ENCODE data around the gene SLC35A4. TPM values are rescaled to one million over a fixed set of nuclear protein-coding genes. Genes with fewer than 3 reads are reported as not detected.
A peak's percentile ranks its signal among the peaks of the same experiment; 100 is the strongest.

The SLC35A4 gene
- total and polyA plus RNA-seq, 2 of the 13 experiments (the other 11 are each of a cell fraction or from before 2014, with no cell fraction given): 0.71 to 4.0 TPM

DNA sequence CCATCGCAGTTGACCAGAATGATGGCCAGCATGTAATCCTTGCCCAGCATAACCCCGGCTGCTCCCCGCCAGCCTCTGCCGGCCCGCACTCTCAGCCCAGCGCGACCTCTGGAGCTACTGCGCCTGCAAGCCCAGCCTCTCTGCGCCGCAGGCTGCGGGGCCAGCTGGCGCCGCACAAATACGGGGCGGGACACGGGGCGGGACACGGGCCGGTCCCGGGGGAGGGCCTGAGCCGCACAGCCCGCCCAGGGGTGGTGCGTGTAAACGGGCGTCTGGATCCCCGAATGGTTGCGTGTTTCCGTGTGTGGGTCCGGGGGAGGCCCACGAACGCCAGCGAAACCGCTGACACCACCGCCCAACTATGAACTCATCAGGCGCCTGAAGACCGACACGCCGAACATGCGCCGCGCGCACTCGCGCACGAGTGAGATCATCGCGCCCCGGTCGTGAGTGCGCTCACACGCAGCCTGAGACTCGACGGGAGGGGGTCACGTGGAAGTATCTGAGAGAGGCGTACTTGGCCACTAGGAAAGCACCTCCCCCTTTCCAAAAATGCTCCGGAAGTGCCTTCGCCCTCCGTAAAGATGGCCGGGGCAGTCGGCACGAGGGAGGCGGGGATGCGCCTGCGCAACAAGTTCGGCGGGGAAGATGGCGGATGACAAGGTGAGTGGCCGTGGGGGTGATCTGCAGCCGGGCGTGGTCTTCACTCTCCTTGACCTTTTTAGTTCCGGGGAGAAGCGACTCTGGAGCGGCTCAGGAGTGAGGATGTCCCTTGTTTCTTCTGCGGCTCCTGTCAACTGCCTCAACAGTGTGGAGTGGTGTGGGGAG is at the start of gene SLC35A4, which contains the start of gene APBB3 (continued):
- TF ChIP-seq, protein P1, sequence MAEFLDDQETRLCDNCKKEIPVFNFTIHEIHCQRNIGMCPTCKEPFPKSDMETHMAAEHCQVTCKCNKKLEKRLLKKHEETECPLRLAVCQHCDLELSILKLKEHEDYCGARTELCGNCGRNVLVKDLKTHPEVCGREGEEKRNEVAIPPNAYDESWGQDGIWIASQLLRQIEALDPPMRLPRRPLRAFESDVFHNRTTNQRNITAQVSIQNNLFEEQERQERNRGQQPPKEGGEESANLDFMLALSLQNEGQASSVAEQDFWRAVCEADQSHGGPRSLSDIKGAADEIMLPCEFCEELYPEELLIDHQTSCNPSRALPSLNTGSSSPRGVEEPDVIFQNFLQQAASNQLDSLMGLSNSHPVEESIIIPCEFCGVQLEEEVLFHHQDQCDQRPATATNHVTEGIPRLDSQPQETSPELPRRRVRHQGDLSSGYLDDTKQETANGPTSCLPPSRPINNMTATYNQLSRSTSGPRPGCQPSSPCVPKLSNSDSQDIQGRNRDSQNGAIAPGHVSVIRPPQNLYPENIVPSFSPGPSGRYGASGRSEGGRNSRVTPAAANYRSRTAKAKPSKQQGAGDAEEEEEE (CRISPR knock-in tag; IDR thresholded peaks at IDR 0.05; ENCODE audit: borderline replicate concordance): no peak
- TF ChIP-seq SRSF4 (IDR thresholded peaks at IDR 0.05; ENCODE audit: low read depth, low read length, poor library complexity, severe bottlenecking) (no peak), SAP130 (CRISPR knock-in tag; IDR thresholded peaks at IDR 0.05; ENCODE audit: low read depth) (peak; percentile 56; the same call in 1 of the 2 replicates), ZNF720 (CRISPR knock-in tag; IDR thresholded peaks at IDR 0.05) (no peak), ZNF317 (CRISPR knock-in tag; IDR thresholded peaks at IDR 0.05) (no peak), FOXO1 (CRISPR knock-in tag; IDR thresholded peaks at IDR 0.05) (no peak), ZNF674 (CRISPR knock-in tag; IDR thresholded peaks at IDR 0.05; ENCODE audit: low read depth) (no peak), ZNF263 (CRISPR knock-in tag; IDR thresholded peaks at IDR 0.05) (no peak), PCBP1 (IDR thresholded peaks at IDR 0.05; ENCODE audit: borderline replicate concordance, low read depth, low read length) (no peak), ARNT2 (CRISPR knock-in tag; IDR thresholded peaks at IDR 0.05; ENCODE audit: low read depth) (0 out of 2 replicates have a peak, but pooled peaks have one; percentile 30), ZNF468 (CRISPR knock-in tag; IDR thresholded peaks at IDR 0.05) (peak; percentile 84; the same call in 1 of the 2 replicates), ZNF781 (CRISPR knock-in tag; IDR thresholded peaks at IDR 0.05; ENCODE audit: borderline replicate concordance, not compliant biosample characterization) (no peak), SNAI1 (CRISPR knock-in tag; IDR thresholded peaks at IDR 0.05; ENCODE audit: borderline replicate concordance) (no peak), MTF1 (CRISPR knock-in tag; IDR thresholded peaks at IDR 0.05) (no peak), NKX3-1 (CRISPR knock-in tag; IDR thresholded peaks at IDR 0.05) (no peak), TCF7 (IDR thresholded peaks at IDR 0.05; ENCODE audit: low read depth) (no peak), MAFF (IDR thresholded peaks at IDR 0.05; ENCODE audit: low read depth, low read length) (no peak)
- TF ChIP-seq, protein P2, sequence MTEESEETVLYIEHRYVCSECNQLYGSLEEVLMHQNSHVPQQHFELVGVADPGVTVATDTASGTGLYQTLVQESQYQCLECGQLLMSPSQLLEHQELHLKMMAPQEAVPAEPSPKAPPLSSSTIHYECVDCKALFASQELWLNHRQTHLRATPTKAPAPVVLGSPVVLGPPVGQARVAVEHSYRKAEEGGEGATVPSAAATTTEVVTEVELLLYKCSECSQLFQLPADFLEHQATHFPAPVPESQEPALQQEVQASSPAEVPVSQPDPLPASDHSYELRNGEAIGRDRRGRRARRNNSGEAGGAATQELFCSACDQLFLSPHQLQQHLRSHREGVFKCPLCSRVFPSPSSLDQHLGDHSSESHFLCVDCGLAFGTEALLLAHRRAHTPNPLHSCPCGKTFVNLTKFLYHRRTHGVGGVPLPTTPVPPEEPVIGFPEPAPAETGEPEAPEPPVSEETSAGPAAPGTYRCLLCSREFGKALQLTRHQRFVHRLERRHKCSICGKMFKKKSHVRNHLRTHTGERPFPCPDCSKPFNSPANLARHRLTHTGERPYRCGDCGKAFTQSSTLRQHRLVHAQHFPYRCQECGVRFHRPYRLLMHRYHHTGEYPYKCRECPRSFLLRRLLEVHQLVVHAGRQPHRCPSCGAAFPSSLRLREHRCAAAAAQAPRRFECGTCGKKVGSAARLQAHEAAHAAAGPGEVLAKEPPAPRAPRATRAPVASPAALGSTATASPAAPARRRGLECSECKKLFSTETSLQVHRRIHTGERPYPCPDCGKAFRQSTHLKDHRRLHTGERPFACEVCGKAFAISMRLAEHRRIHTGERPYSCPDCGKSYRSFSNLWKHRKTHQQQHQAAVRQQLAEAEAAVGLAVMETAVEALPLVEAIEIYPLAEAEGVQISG (CRISPR knock-in tag; IDR thresholded peaks at IDR 0.05): no peak; the same call in 1 of the 2 replicates
- TF ChIP-seq, protein P3, sequence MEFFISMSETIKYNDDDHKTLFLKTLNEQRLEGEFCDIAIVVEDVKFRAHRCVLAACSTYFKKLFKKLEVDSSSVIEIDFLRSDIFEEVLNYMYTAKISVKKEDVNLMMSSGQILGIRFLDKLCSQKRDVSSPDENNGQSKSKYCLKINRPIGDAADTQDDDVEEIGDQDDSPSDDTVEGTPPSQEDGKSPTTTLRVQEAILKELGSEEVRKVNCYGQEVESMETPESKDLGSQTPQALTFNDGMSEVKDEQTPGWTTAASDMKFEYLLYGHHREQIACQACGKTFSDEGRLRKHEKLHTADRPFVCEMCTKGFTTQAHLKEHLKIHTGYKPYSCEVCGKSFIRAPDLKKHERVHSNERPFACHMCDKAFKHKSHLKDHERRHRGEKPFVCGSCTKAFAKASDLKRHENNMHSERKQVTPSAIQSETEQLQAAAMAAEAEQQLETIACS (CRISPR knock-in tag; IDR thresholded peaks at IDR 0.05): no peak
- TF ChIP-seq, protein P4, sequence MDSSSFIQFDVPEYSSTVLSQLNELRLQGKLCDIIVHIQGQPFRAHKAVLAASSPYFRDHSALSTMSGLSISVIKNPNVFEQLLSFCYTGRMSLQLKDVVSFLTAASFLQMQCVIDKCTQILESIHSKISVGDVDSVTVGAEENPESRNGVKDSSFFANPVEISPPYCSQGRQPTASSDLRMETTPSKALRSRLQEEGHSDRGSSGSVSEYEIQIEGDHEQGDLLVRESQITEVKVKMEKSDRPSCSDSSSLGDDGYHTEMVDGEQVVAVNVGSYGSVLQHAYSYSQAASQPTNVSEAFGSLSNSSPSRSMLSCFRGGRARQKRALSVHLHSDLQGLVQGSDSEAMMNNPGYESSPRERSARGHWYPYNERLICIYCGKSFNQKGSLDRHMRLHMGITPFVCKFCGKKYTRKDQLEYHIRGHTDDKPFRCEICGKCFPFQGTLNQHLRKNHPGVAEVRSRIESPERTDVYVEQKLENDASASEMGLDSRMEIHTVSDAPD (CRISPR knock-in tag; IDR thresholded peaks at IDR 0.05): no peak
- TF ChIP-seq, protein P5, sequence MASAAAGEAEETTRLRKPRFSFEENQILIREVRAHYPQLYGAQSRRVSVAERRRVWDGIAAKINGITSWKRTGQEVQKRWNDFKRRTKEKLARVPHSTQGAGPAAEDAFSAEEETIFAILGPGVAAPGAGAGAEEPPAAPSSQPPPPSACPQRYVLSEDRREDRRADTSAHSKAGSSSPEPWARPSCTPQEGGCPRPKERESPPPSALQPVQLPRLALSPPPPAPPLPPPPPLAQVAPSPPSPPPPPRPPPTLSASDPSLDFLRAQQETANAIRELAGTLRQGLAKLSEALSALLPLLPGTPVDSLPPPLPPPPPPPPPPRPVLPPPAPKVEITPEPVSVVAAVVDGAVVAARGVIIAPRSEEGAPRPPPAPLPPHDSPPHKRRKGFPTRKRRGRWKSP (CRISPR knock-in tag; IDR thresholded peaks at IDR 0.05): peak; percentile 89

Measured in HepG2 (cell line).